Measurements from ENCODE around the gene MBD1. TPM values are rescaled to one million over a fixed set of nuclear protein-coding genes. Genes with fewer than 3 reads are reported as not detected.
"Not testable (repeated sequence)": the region's sequence is repeated elsewhere in the genome, so short reads cannot be mapped to it uniquely, and the experiment has no call there.

Gene MBD1, protein sequence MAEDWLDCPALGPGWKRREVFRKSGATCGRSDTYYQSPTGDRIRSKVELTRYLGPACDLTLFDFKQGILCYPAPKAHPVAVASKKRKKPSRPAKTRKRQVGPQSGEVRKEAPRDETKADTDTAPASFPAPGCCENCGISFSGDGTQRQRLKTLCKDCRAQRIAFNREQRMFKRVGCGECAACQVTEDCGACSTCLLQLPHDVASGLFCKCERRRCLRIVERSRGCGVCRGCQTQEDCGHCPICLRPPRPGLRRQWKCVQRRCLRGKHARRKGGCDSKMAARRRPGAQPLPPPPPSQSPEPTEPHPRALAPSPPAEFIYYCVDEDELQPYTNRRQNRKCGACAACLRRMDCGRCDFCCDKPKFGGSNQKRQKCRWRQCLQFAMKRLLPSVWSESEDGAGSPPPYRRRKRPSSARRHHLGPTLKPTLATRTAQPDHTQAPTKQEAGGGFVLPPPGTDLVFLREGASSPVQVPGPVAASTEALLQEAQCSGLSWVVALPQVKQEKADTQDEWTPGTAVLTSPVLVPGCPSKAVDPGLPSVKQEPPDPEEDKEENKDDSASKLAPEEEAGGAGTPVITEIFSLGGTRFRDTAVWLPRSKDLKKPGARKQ
- 10 to 100 TPM; 23.4 to 42.4 (median 25.0) TPM for polyA plus RNA-seq (ENCODE audit: low read depth in 6 of 6)

DNA sequence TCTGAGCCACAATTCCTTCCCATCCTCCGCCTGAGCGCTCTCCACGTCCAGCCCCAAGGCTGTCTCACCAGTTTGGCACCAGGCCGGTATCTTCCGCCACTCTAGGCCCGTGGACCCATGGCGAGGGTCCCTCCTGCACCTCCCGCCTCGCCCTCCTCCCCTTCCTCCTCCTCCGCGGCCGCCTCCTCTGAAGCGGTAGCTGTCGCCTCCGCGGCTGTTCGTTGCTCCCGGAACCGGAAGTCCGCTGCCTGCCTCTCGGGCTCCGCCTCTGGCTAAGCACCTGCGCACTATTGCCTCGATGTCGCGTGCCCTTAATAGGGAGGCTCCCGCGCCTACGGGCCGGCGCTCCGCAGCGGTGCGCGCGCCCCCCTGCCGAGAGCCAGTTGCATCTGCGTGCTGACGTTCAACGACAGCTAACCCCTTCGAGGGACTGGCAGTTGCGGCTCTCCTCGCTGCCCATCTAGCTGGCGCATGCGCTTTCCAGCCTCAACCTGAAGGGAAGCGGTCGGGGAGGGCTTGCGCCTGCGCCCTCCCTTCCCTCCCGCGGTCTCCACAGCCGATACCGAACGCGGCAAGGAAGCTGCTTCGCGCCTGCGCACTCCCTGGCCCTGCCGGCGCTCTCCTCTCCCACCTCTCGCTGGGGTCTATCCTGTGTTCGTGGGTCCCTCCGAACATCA lies at the start of gene MBD1:
Gene MBD1 (minus strand): TSS at position 229 of the 677 bp plus-strand sequence. CDS start 1,531 bp downstream, outside the sequence.
- peaks cover 50 to 59% (median 53%) of the 10 kb centered on the region in 3 donors for H3K4me1 Mint-ChIP-seq
- no peaks in the 10 kb centered on the region for H3K27me3 Mint-ChIP-seq
- H3K27ac Mint-ChIP-seq: peak within 1 kb of the TSS; percentile 91 to 98 (median 97)
- ATAC-seq (ENCODE audit: low read depth in 2 of 2) (peak; percentile 89 to 90), DNase-seq (peak; percentile 96)
- no peaks in the 10 kb centered on the region for H3K9me3 Mint-ChIP-seq
- peaks cover 13 to 44% of the 10 kb centered on the region in 2 donors for H3K36me3 Mint-ChIP-seq
- H3K4me3 Mint-ChIP-seq: peak within 1 kb of the TSS; percentile 95 to 100 (median 98)

DNA sequence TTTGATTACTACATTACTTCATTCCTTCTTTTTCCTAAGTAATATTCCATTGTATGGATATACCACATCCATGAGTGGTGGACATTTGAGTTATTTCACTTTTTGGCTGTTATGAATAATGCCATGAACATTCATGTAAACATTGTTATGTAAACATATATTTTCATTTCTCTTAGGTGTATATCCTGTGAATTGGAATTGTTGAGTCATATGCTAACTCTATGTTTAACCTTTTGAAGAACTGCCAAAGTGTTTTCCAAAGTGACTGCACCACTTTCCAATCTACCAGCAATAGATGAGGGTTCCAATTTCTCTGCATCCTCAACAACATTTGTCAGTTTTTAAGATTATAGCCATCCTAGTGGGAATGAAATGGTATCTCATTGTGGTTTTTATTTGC lies 48.9 kb upstream of the MBD1 start:
- peaks cover 0 to 9% (median 0%) of the 10 kb centered on the region in 3 donors for H3K27me3 Mint-ChIP-seq
- no peaks in the 10 kb centered on the region for H3K9me3 Mint-ChIP-seq
- peaks cover 0 to 2% of the 10 kb centered on the region in 2 donors for H3K36me3 Mint-ChIP-seq
- peaks cover 39 to 49% (median 48%) of the 10 kb centered on the region in 3 donors for H3K4me1 Mint-ChIP-seq
- H3K4me3 Mint-ChIP-seq: no peak overlapping the region
- ATAC-seq (ENCODE audit: low read depth in 2 of 2) (no peak), DNase-seq (no peak)
- H3K27ac Mint-ChIP-seq: no peak overlapping the region

DNA sequence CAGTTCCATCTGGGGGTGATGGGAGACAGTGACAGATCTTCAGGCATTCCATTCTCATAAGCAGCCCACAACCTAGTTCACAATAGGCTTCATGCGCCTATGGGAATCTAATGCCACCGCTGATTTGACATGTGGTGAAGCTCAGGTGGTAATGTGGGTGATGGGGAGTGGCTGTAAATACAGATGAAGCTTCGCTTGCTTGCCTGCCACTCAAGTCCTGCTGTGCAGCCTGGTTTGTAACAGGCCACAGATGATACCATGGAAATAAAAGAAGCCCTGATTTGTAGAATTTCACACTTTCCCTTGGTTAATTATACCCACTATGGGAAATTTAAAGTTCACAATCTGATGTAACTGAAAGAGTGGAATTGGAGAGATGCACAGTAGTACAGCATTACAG lies 46.7 kb upstream of the MBD1 start:
- Mint-ChIP-seq H3K27me3 (peaks cover 0 to 9% (median 0%) of the 10 kb centered on the region in 3 donors), H3K27ac (no peak overlapping the region), H3K4me1 (peaks cover 22 to 31% (median 31%) of the 10 kb centered on the region in 3 donors), H3K4me3 (peak overlapping the region in 1 of 8 donors; percentile 3), H3K36me3 (peaks cover 0 to 8% of the 10 kb centered on the region in 2 donors), H3K9me3 (peaks cover 0 to 4% (median 0%) of the 10 kb centered on the region in 7 donors)
- no peak for DNase-seq
- ATAC-seq (ENCODE audit: low read depth in 2 of 2): no peak

DNA sequence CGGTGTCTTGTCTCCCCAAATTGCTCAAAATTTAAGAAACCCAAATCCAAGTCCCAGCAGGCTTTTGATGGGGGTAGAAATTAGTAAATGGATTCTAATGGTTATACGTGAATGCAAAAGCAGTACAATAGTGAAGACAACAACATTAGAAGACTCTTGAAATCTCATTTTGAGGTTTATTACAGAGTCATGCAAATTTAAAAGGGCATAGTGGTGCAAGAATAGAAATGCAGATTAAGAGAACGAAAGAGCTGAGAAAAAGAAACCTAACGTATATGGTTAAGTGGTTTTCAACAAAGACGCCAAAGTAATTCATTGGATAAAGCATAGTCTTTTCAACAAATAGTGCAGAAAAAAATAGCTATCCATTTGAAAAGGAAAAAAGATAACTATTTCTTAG lies 39.4 kb upstream of the MBD1 start:
- DNase-seq (no peak), ATAC-seq (ENCODE audit: low read depth in 2 of 2) (no peak)
- peaks cover 18 to 41% (median 29%) of the 10 kb centered on the region in 3 donors for H3K4me1 Mint-ChIP-seq
- H3K27me3 Mint-ChIP-seq: no peaks in the 10 kb centered on the region
- H3K36me3 Mint-ChIP-seq: peaks cover 0 to 8% of the 10 kb centered on the region in 2 donors
- H3K9me3 Mint-ChIP-seq: peaks cover 0 to 5% (median 0%) of the 10 kb centered on the region in 7 donors
- H3K4me3 Mint-ChIP-seq: peak overlapping the region in 3 of 8 donors; percentile 5 to 28 (median 20)
- H3K27ac Mint-ChIP-seq: peak overlapping the region in 1 of 6 donors; percentile 9

DNA sequence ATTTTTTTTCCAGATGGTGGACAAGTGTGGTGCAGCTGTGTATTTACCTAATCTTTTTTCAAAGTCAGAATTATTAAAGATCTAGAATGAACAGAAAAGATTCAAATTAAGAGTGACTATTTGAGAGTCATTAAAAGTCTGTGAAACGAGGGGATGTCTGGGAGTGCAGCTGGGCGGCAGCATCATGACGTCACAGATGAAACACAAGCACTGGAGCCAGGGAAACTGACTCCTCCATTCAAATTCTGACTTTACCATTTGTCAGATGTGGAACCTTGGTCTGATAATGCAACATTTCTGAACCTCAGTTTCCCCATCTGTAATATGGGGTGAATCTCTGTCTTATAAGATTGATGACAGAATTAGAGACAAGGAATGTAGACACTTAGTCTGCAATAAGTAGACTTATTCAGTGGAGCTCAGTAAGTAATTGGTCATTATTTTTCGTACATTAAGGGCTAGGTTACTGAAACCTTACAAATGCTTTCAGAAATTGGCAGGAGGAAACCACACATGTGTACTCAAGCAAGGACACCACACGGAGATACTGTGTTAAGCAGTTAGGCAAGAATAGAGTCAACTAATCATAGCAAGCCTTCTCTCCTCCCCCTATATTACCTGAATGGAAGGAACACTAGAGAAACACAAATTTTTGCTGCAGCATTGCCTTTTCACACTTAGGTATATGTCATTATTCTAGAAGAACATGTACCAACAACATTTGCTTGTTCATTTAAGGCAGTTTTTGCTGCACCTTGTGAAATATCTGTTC lies 34.0 kb upstream of the MBD1 start:
- DNase-seq: peak; percentile 51
- Mint-ChIP-seq H3K4me1 (peaks cover 38 to 72% (median 57%) of the 10 kb centered on the region in 3 donors), H3K4me3 (peak overlapping the region in 7 of 8 donors; percentile 14 to 73 (median 48)), H3K36me3 (no peaks in the 10 kb centered on the region), H3K27ac (no peak overlapping the region), H3K27me3 (no peaks in the 10 kb centered on the region), H3K9me3 (no peaks in the 10 kb centered on the region)
- peak; percentile 74 to 77 for ATAC-seq (ENCODE audit: low read depth in 2 of 2)

DNA sequence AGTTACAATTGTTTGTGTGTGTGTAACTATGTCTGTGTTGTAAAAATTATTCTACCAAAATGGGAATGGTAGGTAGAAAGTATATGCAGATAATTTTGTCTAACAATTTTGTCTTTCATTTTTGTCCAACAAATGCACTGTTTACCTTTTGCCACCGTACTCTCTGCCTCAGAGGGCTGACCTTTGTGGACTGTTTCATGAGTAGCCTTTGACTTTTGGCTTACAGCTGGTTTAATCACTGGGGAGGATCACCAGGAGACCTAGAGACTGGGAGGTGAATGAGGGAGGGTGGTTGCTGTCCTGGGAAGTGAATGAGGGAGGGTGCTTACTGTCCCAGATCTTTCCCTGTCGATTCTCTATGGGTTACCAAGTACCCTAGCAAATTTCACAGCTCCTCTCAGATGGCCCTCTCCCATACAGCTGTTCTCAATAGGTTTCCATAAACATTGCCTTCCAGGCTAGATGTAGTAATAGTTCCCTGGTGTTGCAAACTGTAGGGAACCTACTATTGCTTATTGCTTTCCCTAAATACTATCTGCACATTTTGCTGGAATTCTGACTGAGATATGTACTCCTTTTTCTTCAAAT lies 32.6 kb upstream of the MBD1 start:
- Mint-ChIP-seq H3K27me3 (no peaks in the 10 kb centered on the region), H3K36me3 (no peaks in the 10 kb centered on the region), H3K27ac (peak overlapping the region in 2 of 6 donors; percentile 30 to 64), H3K4me1 (peaks cover 38 to 71% (median 51%) of the 10 kb centered on the region in 3 donors), H3K4me3 (peak overlapping the region in 3 of 8 donors; percentile 33 to 47 (median 47)), H3K9me3 (no peaks in the 10 kb centered on the region)
- no peak for DNase-seq
- no peak for ATAC-seq (ENCODE audit: low read depth in 2 of 2)

DNA sequence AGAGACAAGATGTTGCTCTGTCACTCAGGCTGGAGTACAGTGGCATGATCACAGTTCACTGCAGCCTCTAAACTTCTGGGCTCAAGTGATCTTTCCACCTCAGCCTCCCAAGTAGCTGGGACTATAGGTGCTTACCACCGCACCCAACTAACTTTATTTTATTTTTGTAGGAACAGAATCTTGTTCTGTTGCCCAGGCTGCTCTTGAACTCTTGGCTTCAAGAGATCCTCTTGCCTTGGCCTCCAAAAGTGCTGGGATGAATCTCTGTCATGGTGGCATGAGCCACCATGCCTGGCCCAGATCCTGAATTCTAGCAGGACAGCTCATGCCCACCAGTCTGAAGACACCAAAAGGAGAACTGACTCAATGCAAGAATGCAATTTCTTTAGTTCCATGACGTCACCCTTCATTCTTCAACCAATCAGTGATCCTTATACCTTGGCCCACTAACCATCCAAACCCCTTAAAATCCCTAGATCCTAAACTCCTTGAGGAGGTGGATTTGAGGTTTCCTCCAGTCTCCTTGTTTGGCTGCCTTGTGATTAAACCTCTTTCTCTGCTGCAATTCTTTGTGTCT lies 31.8 kb upstream of the MBD1 start:
- DNase-seq (no peak), ATAC-seq (ENCODE audit: low read depth in 2 of 2) (peak in 1 of 2 donors; percentile 17)
- Mint-ChIP-seq H3K9me3 (no peaks in the 10 kb centered on the region), H3K36me3 (no peaks in the 10 kb centered on the region), H3K4me1 (peaks cover 42 to 74% (median 58%) of the 10 kb centered on the region in 3 donors), H3K4me3 (peak overlapping the region in 7 of 8 donors; percentile 23 to 70 (median 41)), H3K27ac (peak overlapping the region; percentile 34 to 92 (median 72)), H3K27me3 (no peaks in the 10 kb centered on the region)

DNA sequence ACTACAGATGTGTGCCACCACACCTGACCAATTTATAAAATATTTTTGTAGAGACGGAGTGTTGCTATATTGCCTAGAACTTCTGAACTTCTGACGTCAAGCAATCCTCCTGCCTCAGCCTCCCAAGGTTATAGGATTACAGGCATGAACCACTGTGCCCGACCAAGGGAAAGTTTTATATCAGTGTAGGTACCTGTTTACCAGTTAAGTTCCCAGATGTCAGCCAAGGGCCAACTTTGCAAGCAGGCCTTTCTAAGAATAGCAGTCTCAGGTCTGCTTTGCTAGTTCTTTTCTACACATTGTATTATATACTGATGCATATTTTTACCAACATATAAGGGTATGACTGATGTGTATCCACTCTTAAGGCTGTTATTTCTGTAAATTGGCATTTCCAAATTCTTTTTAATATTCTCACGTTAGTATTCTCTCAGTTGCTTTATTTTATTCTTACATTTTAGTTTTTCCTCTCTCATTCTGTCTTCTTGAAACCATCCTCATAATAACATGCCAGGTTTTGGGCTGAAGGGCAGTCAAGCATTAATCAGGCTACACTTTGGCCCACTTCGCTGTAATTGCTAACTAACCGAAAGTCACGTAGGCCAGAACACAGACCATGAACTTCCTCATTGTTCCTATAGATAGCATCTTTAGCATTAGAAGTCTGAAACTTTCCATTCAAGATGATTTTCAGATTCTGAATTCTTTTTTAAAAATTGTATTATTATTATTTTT lies 31.1 kb upstream of the MBD1 start:
- H3K9me3 Mint-ChIP-seq: no peaks in the 10 kb centered on the region
- H3K27ac Mint-ChIP-seq: peak overlapping the region; percentile 34 to 93 (median 86)
- ATAC-seq (ENCODE audit: low read depth in 2 of 2) (peak; percentile 81 to 86), DNase-seq (peak; percentile 53)
- peak overlapping the region; percentile 28 to 89 (median 71) for H3K4me3 Mint-ChIP-seq
- H3K27me3 Mint-ChIP-seq: no peaks in the 10 kb centered on the region
- H3K4me1 Mint-ChIP-seq: peaks cover 47 to 78% (median 64%) of the 10 kb centered on the region in 3 donors
- no peaks in the 10 kb centered on the region for H3K36me3 Mint-ChIP-seq

DNA sequence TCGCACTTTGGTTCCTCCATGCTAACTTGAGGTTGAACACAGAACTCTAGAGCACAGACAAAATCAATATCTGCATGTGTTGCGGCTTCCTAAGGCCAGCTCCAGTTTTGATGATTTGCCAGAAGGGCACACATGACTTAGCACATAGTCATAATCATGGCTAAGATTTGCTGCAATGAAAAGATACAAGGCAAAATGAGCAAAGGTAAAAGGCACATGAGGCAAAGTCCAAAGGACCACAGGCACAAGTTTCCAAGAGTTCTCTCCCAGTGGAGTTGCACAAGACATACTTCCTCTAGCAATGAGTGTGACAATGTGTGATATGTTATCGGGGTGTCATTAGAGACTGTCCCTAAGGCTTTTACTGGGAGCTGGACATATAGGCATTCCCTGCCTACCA lies 30.3 kb upstream of the MBD1 start:
- DNase-seq: no peak
- H3K27ac Mint-ChIP-seq: peak overlapping the region in 1 of 6 donors; percentile 76
- no peaks in the 10 kb centered on the region for H3K27me3 Mint-ChIP-seq
- H3K4me1 Mint-ChIP-seq: peaks cover 52 to 80% (median 66%) of the 10 kb centered on the region in 3 donors
- H3K36me3 Mint-ChIP-seq: no peaks in the 10 kb centered on the region
- no peaks in the 10 kb centered on the region for H3K9me3 Mint-ChIP-seq
- H3K4me3 Mint-ChIP-seq: peak overlapping the region in 3 of 8 donors; percentile 9 to 18 (median 15)
- ATAC-seq (ENCODE audit: low read depth in 2 of 2): no peak

DNA sequence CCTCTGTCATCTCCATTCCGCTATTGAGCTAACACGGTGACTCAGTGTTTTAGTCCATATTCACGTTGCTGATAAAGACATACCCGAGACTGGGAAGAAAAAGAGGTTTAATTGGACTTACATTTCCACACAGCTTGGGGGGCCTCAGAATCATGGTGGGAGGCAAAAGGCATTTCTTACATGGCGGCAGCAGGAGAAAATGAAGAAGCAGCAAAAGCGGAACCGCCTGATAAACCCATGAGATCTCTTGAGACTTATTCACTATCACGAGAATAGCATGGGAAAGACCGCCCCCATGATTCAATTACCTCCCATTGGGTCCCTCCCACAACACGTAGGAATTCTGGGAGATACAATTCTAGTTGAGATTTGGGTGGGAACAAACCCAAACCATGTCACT lies 28.8 kb upstream of the MBD1 start:
- H3K4me1 Mint-ChIP-seq: peaks cover 43 to 65% (median 56%) of the 10 kb centered on the region in 3 donors
- H3K27ac Mint-ChIP-seq: peak overlapping the region in 3 of 6 donors; percentile 39 to 57 (median 47)
- H3K9me3 Mint-ChIP-seq: peaks cover 0 to 3% (median 2%) of the 10 kb centered on the region in 7 donors
- no peaks in the 10 kb centered on the region for H3K36me3 Mint-ChIP-seq
- no peaks in the 10 kb centered on the region for H3K27me3 Mint-ChIP-seq
- no peak for ATAC-seq (ENCODE audit: low read depth in 2 of 2)
- H3K4me3 Mint-ChIP-seq: peak overlapping the region in 3 of 8 donors; percentile 29 to 36 (median 32)
- no peak for DNase-seq

DNA sequence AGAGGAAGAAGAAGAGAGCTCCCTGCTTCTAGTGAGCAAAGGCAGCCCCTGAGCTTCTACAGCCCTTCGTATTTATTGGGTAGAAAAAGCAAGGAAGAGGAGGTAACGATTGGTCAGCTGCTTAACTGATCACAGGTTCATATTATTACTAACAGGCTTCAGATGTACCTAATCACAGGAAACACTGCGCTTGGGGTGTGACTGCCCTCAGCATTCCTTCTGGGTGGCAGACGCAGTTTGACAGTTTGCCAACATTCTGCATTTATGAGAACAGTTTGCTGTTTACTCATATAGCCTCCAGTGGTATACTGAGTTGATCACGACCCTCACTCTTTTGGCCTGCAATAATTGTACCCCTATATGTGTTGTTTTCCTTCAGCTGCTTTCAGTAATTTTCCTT lies 27.5 kb upstream of the MBD1 start:
- H3K27me3 Mint-ChIP-seq, H3K9me3 Mint-ChIP-seq: not testable (repeated sequence)

More for the DNA sequence above, 27.5 kb upstream of the MBD1 start:
- Mint-ChIP-seq H3K4me1 (peaks cover 33 to 53% (median 47%) of the 10 kb centered on the region in 3 donors), H3K4me3 (peak overlapping the region in 5 of 8 donors; percentile 87 to 99 (median 95))
- not testable (repeated sequence) for ATAC-seq (ENCODE audit: low read depth in 2 of 2); DNase-seq; H3K27ac Mint-ChIP-seq; H3K36me3 Mint-ChIP-seq

Measured in naive B cell (primary cell).